GM12873 (cell line): ENCODE results near the gene SIPA1L3.
A peak's percentile ranks its signal among the peaks of the same experiment; 100 is the strongest.

ENCODE experiments used
- TF ChIP-seq, protein P1 (sequence below): IDR thresholded peaks from 2 replicates; pipeline ENCODE4 v1.5.1; 2012; ENCODE audit warnings: low read depth, mild to moderate bottlenecking, moderate library complexity, low read length, control low read depth; ENCODE audit not compliant: insufficient read depth; ENCODE audit errors: missing control alignments

SIPA1L3 gene

DNA sequence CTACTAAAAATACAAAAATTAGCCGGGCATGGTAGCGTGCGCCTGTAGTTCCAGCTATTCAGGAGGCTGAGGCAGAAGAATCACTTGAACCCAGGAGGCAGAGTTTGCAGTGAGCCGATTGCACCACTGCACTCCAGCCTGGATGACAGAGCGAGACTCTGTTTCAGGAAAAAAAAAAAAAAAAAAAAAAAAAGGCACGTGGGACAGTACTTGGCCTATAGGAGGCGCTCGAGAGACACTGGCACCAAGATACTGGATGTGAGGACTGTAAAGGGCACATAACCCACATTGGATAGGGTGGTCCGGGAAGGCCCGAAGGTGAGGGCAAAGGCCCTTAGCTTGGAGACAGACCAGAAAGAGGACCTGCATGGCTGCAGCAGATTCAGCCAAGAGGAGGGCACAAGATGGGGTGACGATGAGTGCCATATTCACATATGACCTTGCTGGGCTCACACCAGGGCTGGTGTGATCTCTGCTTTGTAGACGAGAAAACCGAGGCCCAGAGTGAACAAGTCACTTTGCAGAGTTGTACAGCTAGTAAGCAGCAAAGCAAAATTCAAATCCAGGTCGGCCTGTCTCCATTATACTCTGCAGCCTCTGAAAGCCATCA lies 227.6 kb downstream of the SIPA1L3 start:
- TF ChIP-seq, protein P1, sequence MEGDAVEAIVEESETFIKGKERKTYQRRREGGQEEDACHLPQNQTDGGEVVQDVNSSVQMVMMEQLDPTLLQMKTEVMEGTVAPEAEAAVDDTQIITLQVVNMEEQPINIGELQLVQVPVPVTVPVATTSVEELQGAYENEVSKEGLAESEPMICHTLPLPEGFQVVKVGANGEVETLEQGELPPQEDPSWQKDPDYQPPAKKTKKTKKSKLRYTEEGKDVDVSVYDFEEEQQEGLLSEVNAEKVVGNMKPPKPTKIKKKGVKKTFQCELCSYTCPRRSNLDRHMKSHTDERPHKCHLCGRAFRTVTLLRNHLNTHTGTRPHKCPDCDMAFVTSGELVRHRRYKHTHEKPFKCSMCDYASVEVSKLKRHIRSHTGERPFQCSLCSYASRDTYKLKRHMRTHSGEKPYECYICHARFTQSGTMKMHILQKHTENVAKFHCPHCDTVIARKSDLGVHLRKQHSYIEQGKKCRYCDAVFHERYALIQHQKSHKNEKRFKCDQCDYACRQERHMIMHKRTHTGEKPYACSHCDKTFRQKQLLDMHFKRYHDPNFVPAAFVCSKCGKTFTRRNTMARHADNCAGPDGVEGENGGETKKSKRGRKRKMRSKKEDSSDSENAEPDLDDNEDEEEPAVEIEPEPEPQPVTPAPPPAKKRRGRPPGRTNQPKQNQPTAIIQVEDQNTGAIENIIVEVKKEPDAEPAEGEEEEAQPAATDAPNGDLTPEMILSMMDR: peak; percentile 81

DNA sequence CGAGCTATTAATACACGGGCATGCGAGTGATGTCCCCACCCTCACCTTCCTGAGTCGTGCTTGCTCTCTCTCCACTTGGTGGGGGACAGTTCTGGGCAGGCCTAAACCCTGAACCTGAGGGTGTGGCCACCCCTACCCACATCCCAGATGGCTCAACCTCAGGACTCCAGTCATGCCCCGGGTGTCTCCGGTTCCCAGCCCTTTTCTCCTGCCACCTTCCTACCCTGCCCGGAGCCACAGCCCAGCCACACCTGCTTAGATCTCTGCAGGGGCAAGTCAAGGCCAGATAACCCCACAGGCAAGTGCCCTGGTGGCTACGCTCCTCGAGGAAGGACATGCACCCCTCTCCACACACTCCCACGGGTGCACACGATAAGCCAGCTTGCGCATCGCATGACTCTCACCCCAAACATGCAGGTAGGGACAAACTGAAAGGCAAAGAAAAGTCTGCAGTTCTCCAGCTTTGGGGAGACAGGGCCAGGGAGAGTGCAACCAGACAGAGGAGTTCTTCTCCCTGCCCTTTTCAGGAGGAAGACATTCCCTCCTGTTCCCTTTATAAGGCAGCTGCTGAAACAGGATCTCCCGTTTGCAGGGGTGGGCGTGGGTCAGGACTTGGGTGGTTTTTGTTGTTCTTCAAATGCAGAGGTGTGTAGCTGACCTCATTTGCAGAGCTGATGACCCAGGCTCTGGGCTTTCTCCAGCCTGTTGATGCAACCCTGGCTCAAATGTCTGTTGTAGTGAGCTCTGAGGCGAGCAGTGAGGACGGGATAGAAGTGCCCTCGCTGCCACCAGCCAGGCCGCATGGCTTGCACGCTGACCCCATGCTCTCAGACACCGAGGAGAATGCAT lies 228.4 kb downstream of the SIPA1L3 start:
- TF ChIP-seq, protein P1: no peak

DNA sequence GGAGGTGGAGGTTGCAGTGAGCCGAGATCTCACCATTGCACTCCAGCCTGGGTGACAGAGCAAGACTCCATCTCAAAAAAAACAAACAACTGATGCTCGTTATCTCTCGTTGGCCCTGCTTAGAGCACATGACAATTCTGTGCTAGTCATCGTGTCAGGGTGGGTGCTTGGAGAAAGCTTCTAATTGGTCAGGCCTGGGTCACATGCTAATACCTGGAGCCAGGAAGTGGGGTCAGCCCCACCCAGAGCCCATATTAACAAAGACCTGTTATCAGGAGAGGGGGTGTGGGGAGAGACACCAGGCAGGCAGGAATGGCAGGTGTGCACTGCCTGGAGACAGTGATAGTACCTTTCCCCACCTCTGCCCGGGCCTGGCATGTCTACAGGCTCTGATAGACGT lies 232.1 kb downstream of the SIPA1L3 start:
- TF ChIP-seq, protein P1: no peak

DNA sequence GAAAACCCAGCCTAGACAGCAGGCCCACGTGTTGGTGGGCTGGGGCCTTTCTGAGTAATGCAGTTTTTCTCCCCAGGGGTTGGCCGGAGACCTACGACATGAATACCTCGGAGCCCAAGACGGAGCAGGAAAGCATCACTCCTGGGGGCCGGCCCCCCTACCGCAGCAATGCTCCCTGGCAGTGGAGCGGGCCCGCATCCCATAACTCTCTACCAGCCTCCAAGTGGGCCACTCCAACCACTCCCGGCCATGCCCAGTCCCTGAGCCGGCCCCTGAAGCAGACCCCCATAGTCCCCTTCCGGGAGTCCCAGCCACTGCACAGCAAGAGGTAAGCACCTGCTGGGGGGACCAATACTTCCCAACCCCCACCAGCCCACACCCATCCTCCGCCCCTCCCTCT lies 234.1 kb downstream of the SIPA1L3 start:
- TF ChIP-seq, protein P1: no peak

DNA sequence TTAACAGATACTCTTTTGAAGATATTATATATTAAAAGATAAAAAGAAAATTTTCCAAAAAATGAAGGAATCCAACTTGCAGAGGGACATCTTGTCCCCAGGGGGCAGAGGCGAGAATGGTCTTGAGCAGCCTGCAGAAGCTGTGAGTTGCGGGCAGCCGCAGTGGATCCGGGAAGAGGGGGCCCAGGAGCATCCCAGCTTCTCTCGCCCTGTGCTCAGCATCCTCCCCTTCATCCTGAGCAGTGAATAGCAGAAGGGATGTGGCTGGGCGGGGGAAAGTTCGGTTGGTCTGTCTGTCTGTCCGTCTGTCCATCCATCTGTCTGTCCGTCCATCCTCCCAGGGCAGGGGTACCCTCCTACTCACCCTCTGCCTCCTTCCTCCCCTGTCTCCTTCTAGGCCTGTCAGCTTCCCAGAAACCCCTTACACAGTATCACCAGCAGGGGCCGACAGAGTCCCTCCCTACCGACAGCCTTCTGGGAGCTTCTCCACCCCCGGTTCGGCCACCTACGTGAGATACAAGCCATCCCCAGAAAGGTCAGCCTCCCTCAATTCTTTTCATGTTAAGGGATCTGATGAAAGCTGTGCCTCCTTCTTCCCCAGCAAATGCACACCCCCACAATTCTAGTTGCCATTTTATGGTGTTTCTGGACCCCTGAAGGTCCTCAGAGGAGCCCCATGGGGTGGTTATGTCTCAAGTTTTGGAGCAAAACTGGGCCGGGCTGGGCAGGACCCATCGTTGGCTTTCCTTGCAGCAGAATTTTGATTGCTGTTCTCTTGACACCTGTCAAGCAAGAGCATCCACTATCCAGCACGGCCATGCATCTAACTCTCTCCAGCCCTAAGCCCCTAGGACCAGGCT lies 235.4 kb downstream of the SIPA1L3 start:
- TF ChIP-seq, protein P1: peak; percentile 78

DNA sequence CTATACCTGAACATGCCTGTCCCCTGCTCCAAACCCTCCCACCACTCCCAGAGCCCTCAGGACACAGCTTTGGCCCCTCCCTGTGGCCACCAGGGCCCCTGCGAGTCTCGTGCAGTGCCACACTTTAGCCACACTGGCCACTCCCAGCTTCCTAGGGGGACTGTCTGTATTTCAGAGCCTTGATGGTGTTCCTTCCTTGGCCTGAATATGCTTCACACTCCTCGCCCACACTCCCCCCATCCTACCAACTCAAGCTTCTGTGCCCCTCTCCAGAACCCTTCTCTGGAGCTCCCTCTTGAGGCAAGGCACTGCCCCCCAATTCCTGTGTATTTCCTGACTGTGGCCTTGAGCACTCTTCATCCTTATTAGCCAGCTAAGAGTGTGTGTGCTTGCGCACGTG lies 236.8 kb downstream of the SIPA1L3 start:
- TF ChIP-seq, protein P1: peak; percentile 28

DNA sequence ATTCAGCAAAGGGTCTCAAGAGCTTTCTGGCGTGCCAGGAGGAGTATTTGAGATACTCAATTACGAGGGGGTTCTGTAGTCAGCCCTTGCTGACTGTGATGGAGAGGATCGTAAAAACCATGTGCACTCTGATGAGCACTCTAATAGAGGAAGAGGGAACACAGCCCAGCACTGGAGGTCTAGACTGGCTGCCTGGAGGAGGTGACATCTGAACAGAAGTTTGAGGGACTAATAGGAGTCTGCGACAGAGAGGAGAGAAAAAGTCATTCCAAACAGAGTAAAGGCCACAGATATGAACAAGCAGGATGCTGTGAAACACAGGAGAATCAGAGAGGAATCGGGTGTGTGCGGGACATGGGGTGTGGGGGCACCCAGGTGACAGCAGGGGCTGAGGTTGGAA lies 237.7 kb downstream of the SIPA1L3 start:
- TF ChIP-seq, protein P1: no peak
